ENCODE measurements around the gene SLC6A19.

The SLC6A19 gene

GRCh38 chr5:1244255-1244654 is 42.9 kb downstream of the SLC6A19 start:
- no peaks in the 10 kb centered on the region for H3K36me3 ChIP-seq (ENCODE audit: low read depth)
- H3K9me3 ChIP-seq (ENCODE audit: severe bottlenecking) = no peaks in the 10 kb centered on the region
- ATAC-seq (ENCODE audit: low read depth) (no peak), DNase-seq (ENCODE audit: low spot score) (no peak)
- H3K27ac ChIP-seq (ENCODE audit: poor library complexity, severe bottlenecking) = no peak overlapping the region
- peaks cover 6% of the 10 kb centered on the region for H3K4me1 ChIP-seq (ENCODE audit: insufficient read depth, poor library complexity, severe bottlenecking)
- TF ChIP-seq CTCF (IDR thresholded peaks at IDR 0.05; ENCODE audit: poor library complexity, severe bottlenecking) = no peak
- no peak overlapping the region for H3K4me3 ChIP-seq (ENCODE audit: severe bottlenecking)
- H3K27me3 ChIP-seq (ENCODE audit: insufficient read depth, poor library complexity, severe bottlenecking) = peaks cover 28% of the 10 kb centered on the region

DNA sequence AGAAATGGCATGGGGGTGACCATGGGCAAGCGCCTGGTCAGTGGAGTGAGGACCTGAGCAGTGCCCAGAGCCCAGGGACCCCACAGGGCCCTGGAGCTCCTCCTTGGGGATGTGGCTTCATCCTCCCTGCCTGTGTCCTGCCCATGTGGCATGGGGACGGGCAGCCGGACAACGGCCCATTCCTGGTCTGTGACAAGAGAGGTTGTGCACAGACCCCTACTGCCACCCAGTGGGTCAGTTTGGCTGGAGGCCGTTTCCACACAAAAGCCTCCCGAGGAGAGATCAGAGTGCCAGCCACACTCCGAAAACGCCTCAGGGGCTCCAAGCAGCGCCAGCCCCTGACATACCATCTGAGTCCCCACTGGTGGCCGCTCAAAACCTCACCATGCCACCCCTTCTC is 43.6 kb downstream of the SLC6A19 start:
- Histone ChIP-seq H3K4me1 (ENCODE audit: insufficient read depth, poor library complexity, severe bottlenecking) (no peaks in the 10 kb centered on the region), H3K9me3 (ENCODE audit: severe bottlenecking) (no peaks in the 10 kb centered on the region), H3K36me3 (ENCODE audit: low read depth) (no peaks in the 10 kb centered on the region), H3K27me3 (ENCODE audit: insufficient read depth, poor library complexity, severe bottlenecking) (peaks cover 28% of the 10 kb centered on the region), H3K27ac (ENCODE audit: poor library complexity, severe bottlenecking) (no peak overlapping the region), H3K4me3 (ENCODE audit: severe bottlenecking) (no peak overlapping the region)
- TF ChIP-seq CTCF (IDR thresholded peaks at IDR 0.05; ENCODE audit: poor library complexity, severe bottlenecking) = peak; percentile 27
- no peak for ATAC-seq (ENCODE audit: low read depth)
- no peak for DNase-seq (ENCODE audit: low spot score)

- no peak for TF ChIP-seq CTCF (IDR thresholded peaks at IDR 0.05; ENCODE audit: poor library complexity, severe bottlenecking)
- peaks cover 28% of the 10 kb centered on the region for H3K27me3 ChIP-seq (ENCODE audit: insufficient read depth, poor library complexity, severe bottlenecking)
- no peak overlapping the region for H3K4me3 ChIP-seq (ENCODE audit: severe bottlenecking)
- no peak for DNase-seq (ENCODE audit: low spot score)
- no peak for ATAC-seq (ENCODE audit: low read depth)
- no peak overlapping the region for H3K27ac ChIP-seq (ENCODE audit: poor library complexity, severe bottlenecking)
- H3K36me3 ChIP-seq (ENCODE audit: low read depth) = no peaks in the 10 kb centered on the region
- H3K4me1 ChIP-seq (ENCODE audit: insufficient read depth, poor library complexity, severe bottlenecking) = no peaks in the 10 kb centered on the region
- no peaks in the 10 kb centered on the region for H3K9me3 ChIP-seq (ENCODE audit: severe bottlenecking)
Measured at GRCh38 chr5:1245905-1246576, 44.6 kb downstream of the SLC6A19 start.

- TF ChIP-seq CTCF (IDR thresholded peaks at IDR 0.05; ENCODE audit: poor library complexity, severe bottlenecking) = no peak
- Histone ChIP-seq H3K4me1 (ENCODE audit: insufficient read depth, poor library complexity, severe bottlenecking) (no peaks in the 10 kb centered on the region), H3K36me3 (ENCODE audit: low read depth) (no peaks in the 10 kb centered on the region), H3K27ac (ENCODE audit: poor library complexity, severe bottlenecking) (no peak overlapping the region), H3K4me3 (ENCODE audit: severe bottlenecking) (no peak overlapping the region), H3K27me3 (ENCODE audit: insufficient read depth, poor library complexity, severe bottlenecking) (peaks cover 28% of the 10 kb centered on the region), H3K9me3 (ENCODE audit: severe bottlenecking) (no peaks in the 10 kb centered on the region)
- DNase-seq (ENCODE audit: low spot score) = no peak
- peak; percentile 12; the same call in 1 of the 3 replicates for ATAC-seq (ENCODE audit: low read depth)
Measured at GRCh38 chr5:1246711-1247431, 45.5 kb downstream of the SLC6A19 start.

- Histone ChIP-seq H3K9me3 (ENCODE audit: severe bottlenecking) (no peaks in the 10 kb centered on the region), H3K27ac (ENCODE audit: poor library complexity, severe bottlenecking) (no peak overlapping the region), H3K36me3 (ENCODE audit: low read depth) (no peaks in the 10 kb centered on the region), H3K27me3 (ENCODE audit: insufficient read depth, poor library complexity, severe bottlenecking) (peaks cover 28% of the 10 kb centered on the region), H3K4me3 (ENCODE audit: severe bottlenecking) (no peak overlapping the region), H3K4me1 (ENCODE audit: insufficient read depth, poor library complexity, severe bottlenecking) (no peaks in the 10 kb centered on the region)
- no peak for DNase-seq (ENCODE audit: low spot score)
- TF ChIP-seq CTCF (IDR thresholded peaks at IDR 0.05; ENCODE audit: poor library complexity, severe bottlenecking) = no peak
- no peak for ATAC-seq (ENCODE audit: low read depth)
Measured at GRCh38 chr5:1247811-1248210, 46.4 kb downstream of the SLC6A19 start.

Data from RWPE2 (cell line).